NCI-H524 treated with DMSO at 0.1 percent for 48 hours (cell line): ENCODE results near the gene SMG7.

Experiments used
- DNase-seq: peaks from one replicate; lab custom pipeline; 2025; lab: John Stamatoyannopoulos, UW

Gene SMG7

GRCh38 chr1:183589874-183590243 is 117.6 kb downstream of the SMG7 start:
- no peak for DNase-seq

GRCh38 chr1:183590244-183591191 is 118.2 kb downstream of the SMG7 start, which contains the start of gene NCF2:
NCF2 (minus strand) TSS chr1:183590459; CDS start chr1:183590329, 130 bp downstream.
- no peak for DNase-seq

- DNase-seq = no peak
These were observed 120.4 kb downstream of the SMG7 start for GRCh38 chr1:183592733-183593132.

DNA sequence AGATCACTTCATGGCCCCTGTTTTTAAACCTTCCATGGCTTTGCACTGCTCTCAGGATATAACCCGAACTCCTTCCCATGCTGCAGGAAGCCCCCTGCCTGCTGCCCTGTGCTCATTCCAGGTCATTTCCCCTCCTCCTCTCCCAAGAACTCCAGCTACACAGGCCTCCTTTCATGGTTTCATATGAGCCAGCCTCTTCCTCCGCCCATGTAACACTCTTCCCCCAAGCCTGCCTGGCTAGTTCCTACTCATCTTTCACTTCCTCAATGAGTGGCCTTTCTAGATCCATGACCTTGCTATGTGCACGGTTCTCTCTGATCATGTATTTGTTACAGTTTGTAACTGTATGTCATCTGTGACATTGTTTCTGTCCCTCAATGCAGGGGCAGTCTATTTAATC is 121.1 kb downstream of the SMG7 start:
- DNase-seq = no peak

DNA sequence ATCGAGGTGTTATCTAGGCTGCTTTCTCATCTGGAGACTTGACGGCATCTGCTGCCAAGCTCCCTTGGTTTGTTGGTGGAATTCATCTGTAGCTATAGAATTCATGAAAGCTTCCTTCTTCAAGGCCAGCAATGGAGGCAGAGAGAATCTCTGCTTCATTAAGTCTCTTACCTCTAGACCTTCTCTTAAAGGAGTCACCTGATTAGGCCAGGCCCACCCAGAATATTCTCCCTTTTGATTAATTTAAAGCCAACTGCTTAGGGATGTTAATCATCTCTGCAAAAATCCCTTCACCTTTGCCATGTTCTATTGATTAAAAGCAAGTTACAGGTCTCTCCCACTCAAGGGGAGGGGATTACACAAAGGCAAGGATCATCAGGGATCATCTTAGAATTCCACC is 123.2 kb downstream of the SMG7 start:
- DNase-seq = no peak

- no peak for DNase-seq
These were observed 124.2 kb downstream of the SMG7 start for GRCh38 chr1:183596500-183596899.

GRCh38 chr1:183597656-183598347 is 125.5 kb downstream of the SMG7 start:
- DNase-seq = no peak

DNA sequence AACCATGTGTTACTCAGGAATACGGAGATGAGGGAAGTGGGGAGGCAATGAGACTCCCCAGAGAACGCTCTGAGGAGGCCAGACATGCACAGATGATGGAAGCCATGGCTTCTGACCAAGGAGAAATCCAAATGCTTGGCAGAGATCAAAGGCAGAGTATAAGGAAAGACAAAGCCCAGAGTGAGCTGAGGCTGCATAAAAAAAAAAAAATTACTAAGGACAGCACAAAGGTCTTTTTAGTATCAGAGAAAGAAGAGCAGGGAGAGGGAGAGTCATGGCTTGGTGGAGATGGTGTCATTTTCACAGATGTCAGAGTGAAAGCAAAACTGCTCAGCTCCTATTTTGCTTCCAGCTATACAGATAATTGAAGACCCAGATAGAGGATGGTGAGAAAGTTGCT is 126.1 kb downstream of the SMG7 start:
- no peak for DNase-seq

DNA sequence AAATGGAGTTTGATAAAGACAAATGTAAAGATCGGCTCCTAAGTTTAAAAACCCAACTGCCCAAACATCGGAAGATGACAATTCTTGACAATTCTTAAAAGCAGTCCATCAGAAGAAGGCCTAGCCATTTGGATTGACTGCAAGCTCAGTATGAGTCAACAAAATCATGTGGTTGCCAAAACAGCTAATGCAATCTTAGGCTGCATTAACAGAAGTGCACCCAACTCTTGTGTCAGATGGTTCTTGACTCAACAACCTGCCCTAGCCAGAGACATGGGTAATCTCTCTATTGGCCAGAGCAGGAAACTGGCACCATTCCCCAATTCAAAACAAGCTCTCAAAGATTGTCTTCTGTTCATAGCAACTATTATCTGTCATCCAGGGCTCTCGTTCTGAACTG is 127.8 kb downstream of the SMG7 start:
- DNase-seq = no peak

GRCh38 chr1:183600634-183601033 is 128.3 kb downstream of the SMG7 start:
- DNase-seq = no peak

- no peak for DNase-seq
These were observed 130.2 kb downstream of the SMG7 start for GRCh38 chr1:183602510-183602909.
